Melanocyte of skin (primary cell): ENCODE results near the gene NPC1L1. TPM values are rescaled to one million over a fixed set of nuclear protein-coding genes. Genes with fewer than 3 reads are reported as not detected.

Source experiments
- small RNA-seq, 2 donors: library from RNA; depleted of rRNA; stranded (forward); fragments of <200 nt; gene quantifications; one replicate each; pipeline ENCODE3, GENCODE V24; 2012
- total RNA-seq, 2 donors: library from RNA; depleted of rRNA; stranded (reverse); fragments of >200 nt; gene quantifications; 2 replicates each; pipeline ENCODE4 v1.2.3, GENCODE V29; 2012

The NPC1L1 gene, protein sequence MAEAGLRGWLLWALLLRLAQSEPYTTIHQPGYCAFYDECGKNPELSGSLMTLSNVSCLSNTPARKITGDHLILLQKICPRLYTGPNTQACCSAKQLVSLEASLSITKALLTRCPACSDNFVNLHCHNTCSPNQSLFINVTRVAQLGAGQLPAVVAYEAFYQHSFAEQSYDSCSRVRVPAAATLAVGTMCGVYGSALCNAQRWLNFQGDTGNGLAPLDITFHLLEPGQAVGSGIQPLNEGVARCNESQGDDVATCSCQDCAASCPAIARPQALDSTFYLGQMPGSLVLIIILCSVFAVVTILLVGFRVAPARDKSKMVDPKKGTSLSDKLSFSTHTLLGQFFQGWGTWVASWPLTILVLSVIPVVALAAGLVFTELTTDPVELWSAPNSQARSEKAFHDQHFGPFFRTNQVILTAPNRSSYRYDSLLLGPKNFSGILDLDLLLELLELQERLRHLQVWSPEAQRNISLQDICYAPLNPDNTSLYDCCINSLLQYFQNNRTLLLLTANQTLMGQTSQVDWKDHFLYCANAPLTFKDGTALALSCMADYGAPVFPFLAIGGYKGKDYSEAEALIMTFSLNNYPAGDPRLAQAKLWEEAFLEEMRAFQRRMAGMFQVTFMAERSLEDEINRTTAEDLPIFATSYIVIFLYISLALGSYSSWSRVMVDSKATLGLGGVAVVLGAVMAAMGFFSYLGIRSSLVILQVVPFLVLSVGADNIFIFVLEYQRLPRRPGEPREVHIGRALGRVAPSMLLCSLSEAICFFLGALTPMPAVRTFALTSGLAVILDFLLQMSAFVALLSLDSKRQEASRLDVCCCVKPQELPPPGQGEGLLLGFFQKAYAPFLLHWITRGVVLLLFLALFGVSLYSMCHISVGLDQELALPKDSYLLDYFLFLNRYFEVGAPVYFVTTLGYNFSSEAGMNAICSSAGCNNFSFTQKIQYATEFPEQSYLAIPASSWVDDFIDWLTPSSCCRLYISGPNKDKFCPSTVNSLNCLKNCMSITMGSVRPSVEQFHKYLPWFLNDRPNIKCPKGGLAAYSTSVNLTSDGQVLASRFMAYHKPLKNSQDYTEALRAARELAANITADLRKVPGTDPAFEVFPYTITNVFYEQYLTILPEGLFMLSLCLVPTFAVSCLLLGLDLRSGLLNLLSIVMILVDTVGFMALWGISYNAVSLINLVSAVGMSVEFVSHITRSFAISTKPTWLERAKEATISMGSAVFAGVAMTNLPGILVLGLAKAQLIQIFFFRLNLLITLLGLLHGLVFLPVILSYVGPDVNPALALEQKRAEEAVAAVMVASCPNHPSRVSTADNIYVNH (N-terminal part only)
- under 1 TPM in 1 of 2 donors, not detected in 1; under 0.01 TPM for total RNA-seq

GRCh38 chr7:44541028-44541869, at the start of gene NPC1L1:
NPC1L1 (minus strand) TSS chr7:44541330; CDS start chr7:44541259, 71 bp downstream.

DNA sequence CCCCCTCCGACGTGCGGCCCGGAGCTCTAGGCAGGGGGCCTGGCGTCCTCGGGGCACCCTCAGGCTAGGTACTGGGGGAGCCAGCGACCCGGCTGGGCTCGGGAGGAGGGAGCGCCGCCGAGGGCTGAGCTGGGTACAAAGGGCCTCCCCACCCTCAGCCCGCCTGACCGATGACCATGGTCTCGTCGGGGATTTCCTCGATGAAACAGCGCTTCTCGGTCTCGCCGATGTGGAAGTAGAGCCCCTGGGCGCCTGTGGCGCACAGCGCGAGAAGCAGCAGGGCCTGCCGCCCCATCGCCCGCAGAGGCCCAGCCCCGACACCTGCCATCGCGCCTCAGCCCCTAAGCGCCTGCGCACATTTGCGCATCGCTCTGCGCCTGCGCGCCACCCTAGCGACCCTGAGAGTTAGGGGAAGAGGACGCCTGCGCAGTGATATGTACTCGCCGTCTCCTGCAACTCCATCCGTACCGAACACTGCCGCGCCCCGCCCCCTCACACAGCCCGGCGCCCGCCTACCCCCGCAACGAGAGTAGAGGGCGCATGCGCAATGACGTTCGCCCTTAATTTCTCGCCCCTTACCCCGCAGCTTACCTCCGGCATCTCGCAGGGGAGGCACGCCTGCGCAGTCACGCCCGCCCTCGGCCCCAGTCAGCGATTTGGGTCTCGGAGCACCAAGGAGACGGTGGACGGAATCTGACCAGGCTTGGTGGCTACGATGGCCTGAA, 40.9 kb upstream of the NPC1L1 start, which contains the start of gene TMED4:
TMED4 (minus strand) TSS at position 353 of the 725 bp plus-strand sequence; CDS start at position 328, 25 bp downstream.

GRCh38 chr7:44573464-44574286, 32.5 kb upstream of the NPC1L1 start, which contains the start of gene DDX56:
DDX56 (minus strand) TSS chr7:44573908; CDS start chr7:44573895, 13 bp downstream.

GRCh38 chr7:44490351-44491200, 50.6 kb downstream of the NPC1L1 start, which contains the start of gene NUDCD3:
NUDCD3 (minus strand) TSS chr7:44490658; CDS start chr7:44490600, 58 bp downstream.

Small RNA genes lying within 50 kb of the gene (small RNA-seq; reads per million reads assigned to genes)
- gene RNU6-1097P, result 0 reads per million in 2 donors

Other genes with a start within 250 kb of the NPC1L1 start
- not detected for gene CAMK2B, start 215.7 kb downstream of the NPC1L1 start, total RNA-seq
- gene NUDCD3, start 50.7 kb downstream of the NPC1L1 start, total RNA-seq, result 10 to 100 TPM; 59.5 to 77.3 TPM
- gene DDX56, start 32.6 kb upstream of the NPC1L1 start, total RNA-seq, result 10 to 100 TPM; 66.8 to 99.9 TPM
- gene TMED4, start 40.9 kb upstream of the NPC1L1 start, total RNA-seq, result 100 to 1,000 TPM; 103 to 106 TPM
- gene OGDH, start 65.3 kb upstream of the NPC1L1 start, total RNA-seq, result 100 to 1,000 TPM; 101 to 103 TPM
- 10 to 100 TPM in 1 of 2 donors, 1 to 10 TPM in 1; 9.0 to 20.0 TPM for gene ZMIZ2, start 207.5 kb upstream of the NPC1L1 start, total RNA-seq